ENCODE measurements around the gene SMIM8.

SMIM8 gene

GRCh38 chr6:87330961-87331360 is 8.6 kb downstream of the SMIM8 start:
- DNase-seq (ENCODE audit: low spot score) (no peak), ATAC-seq (ENCODE audit: low read depth) (no peak)
- Histone ChIP-seq H3K36me3 (ENCODE audit: low read depth) (no peaks in the 10 kb centered on the region), H3K4me1 (ENCODE audit: insufficient read depth, poor library complexity, severe bottlenecking) (peaks cover 3% of the 10 kb centered on the region), H3K4me3 (ENCODE audit: severe bottlenecking) (no peak overlapping the region), H3K27ac (ENCODE audit: poor library complexity, severe bottlenecking) (no peak overlapping the region), H3K9me3 (ENCODE audit: severe bottlenecking) (no peaks in the 10 kb centered on the region), H3K27me3 (ENCODE audit: insufficient read depth, poor library complexity, severe bottlenecking) (no peaks in the 10 kb centered on the region)
- no peak for TF ChIP-seq CTCF (IDR thresholded peaks at IDR 0.05; ENCODE audit: poor library complexity, severe bottlenecking)

- TF ChIP-seq CTCF (IDR thresholded peaks at IDR 0.05; ENCODE audit: poor library complexity, severe bottlenecking), result no peak
- ATAC-seq (ENCODE audit: low read depth) (no peak), DNase-seq (ENCODE audit: low spot score) (no peak)
- Histone ChIP-seq H3K4me1 (ENCODE audit: insufficient read depth, poor library complexity, severe bottlenecking) (peaks cover 3% of the 10 kb centered on the region), H3K27ac (ENCODE audit: poor library complexity, severe bottlenecking) (no peak overlapping the region), H3K4me3 (ENCODE audit: severe bottlenecking) (no peak overlapping the region), H3K9me3 (ENCODE audit: severe bottlenecking) (no peaks in the 10 kb centered on the region), H3K36me3 (ENCODE audit: low read depth) (no peaks in the 10 kb centered on the region), H3K27me3 (ENCODE audit: insufficient read depth, poor library complexity, severe bottlenecking) (no peaks in the 10 kb centered on the region)
Observed at GRCh38 chr6:87333033-87333432, 10.6 kb downstream of the SMIM8 start.

DNA sequence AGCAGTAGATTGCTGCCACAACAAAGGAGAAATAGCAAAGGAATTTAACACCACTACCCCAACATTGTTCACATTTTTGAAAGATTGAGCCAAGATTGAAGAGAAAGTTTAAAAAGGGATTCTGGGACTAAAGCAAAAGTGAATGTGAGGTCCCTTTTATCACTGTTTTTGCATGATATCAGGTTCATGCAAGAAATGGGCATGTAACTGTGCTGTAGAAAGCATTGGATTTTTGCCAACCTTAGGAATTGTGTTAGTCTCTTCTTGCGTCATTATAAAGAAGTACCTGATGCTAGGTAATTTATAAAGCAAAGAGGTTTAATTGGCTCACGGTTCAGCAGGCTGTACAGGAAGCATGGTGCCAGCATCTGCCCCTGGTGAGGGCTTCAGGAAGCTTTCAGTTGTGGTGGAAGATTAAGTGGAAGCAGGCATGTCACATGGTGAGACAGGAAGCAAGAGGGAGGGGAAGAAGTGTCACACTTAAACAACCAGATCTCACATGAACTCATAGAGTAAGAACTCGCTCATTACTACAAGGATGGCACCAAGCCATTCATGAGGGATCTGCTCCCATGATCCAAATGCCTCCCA is 11.3 kb downstream of the SMIM8 start:
- Histone ChIP-seq H3K9me3 (ENCODE audit: severe bottlenecking) (no peaks in the 10 kb centered on the region), H3K27ac (ENCODE audit: poor library complexity, severe bottlenecking) (no peak overlapping the region), H3K4me1 (ENCODE audit: insufficient read depth, poor library complexity, severe bottlenecking) (peaks cover 3% of the 10 kb centered on the region), H3K4me3 (ENCODE audit: severe bottlenecking) (no peak overlapping the region), H3K36me3 (ENCODE audit: low read depth) (no peaks in the 10 kb centered on the region), H3K27me3 (ENCODE audit: insufficient read depth, poor library complexity, severe bottlenecking) (no peaks in the 10 kb centered on the region)
- TF ChIP-seq CTCF (IDR thresholded peaks at IDR 0.05; ENCODE audit: poor library complexity, severe bottlenecking), result no peak
- ATAC-seq (ENCODE audit: low read depth) (no peak), DNase-seq (ENCODE audit: low spot score) (no peak)

DNA sequence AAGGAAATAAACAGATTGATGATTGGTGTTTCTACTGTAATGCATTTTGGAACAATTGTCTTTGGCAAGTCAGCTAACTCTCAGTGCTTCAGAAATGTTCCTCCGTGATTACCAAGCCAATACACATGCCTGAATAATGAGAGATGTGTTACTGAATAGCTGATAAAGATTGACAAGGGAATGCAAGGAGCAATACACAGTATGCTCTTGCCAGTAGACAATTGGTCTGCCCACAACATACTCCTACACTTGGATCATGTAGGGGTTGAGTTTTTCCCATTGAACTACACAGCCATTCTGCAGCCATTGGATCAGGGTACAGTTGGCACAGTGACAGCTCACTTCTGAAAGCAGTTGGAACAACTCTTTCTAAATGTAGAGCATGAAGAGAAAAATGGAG is 12.3 kb downstream of the SMIM8 start:
- H3K27me3 ChIP-seq (ENCODE audit: insufficient read depth, poor library complexity, severe bottlenecking), result no peaks in the 10 kb centered on the region
- peaks cover 3% of the 10 kb centered on the region for H3K4me1 ChIP-seq (ENCODE audit: insufficient read depth, poor library complexity, severe bottlenecking)
- H3K27ac ChIP-seq (ENCODE audit: poor library complexity, severe bottlenecking), result no peak overlapping the region
- H3K9me3 ChIP-seq (ENCODE audit: severe bottlenecking), result no peaks in the 10 kb centered on the region
- no peak for ATAC-seq (ENCODE audit: low read depth)
- no peak for DNase-seq (ENCODE audit: low spot score)
- no peak for TF ChIP-seq CTCF (IDR thresholded peaks at IDR 0.05; ENCODE audit: poor library complexity, severe bottlenecking)
- H3K4me3 ChIP-seq (ENCODE audit: severe bottlenecking), result no peak overlapping the region
- no peaks in the 10 kb centered on the region for H3K36me3 ChIP-seq (ENCODE audit: low read depth)

DNA sequence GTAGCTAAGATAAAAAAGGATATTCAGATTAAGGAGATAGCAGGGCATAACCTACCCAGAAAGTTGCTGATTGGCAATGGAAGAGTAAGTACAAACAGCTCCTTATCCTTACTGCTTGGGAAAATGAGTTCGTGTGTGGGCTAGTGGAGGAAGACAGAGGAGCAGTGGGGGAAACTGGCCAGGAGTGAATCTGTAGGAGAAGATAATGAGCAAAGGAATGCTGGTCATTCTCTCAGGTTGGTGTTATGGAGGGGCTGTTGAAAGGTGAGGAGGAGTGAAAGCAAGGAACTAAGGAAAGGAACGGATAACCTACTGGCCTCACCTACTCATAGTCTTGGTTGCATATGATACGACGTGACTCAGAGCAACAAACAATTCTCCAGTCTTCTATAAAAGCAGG is 14.0 kb downstream of the SMIM8 start:
- H3K36me3 ChIP-seq (ENCODE audit: low read depth), result no peaks in the 10 kb centered on the region
- H3K4me3 ChIP-seq (ENCODE audit: severe bottlenecking), result no peak overlapping the region
- DNase-seq (ENCODE audit: low spot score) (no peak), ATAC-seq (ENCODE audit: low read depth) (no peak)
- no peaks in the 10 kb centered on the region for H3K9me3 ChIP-seq (ENCODE audit: severe bottlenecking)
- peaks cover 3% of the 10 kb centered on the region for H3K4me1 ChIP-seq (ENCODE audit: insufficient read depth, poor library complexity, severe bottlenecking)
- H3K27me3 ChIP-seq (ENCODE audit: insufficient read depth, poor library complexity, severe bottlenecking), result no peaks in the 10 kb centered on the region
- no peak overlapping the region for H3K27ac ChIP-seq (ENCODE audit: poor library complexity, severe bottlenecking)
- no peak for TF ChIP-seq CTCF (IDR thresholded peaks at IDR 0.05; ENCODE audit: poor library complexity, severe bottlenecking)
